Stimulated activated CD4-positive, alpha-beta T cell treated with anti-CD3 and anti-CD28 coated beads, TNF-alpha, amount 100 ng/mL, for 1 hour (primary cell): ENCODE measurements around the gene SLC2A13.
A peak's percentile ranks its signal among the peaks of the same experiment; 100 is the strongest.

Experiments used
- DNase-seq, 3 donors: peaks; one replicate each; pipeline ENCODE4 v3.0.0-alpha.2; 2020; ENCODE audit warnings: low read depth in 3 of 3, low spot score in 1 of 3

SLC2A13 gene

DNA sequence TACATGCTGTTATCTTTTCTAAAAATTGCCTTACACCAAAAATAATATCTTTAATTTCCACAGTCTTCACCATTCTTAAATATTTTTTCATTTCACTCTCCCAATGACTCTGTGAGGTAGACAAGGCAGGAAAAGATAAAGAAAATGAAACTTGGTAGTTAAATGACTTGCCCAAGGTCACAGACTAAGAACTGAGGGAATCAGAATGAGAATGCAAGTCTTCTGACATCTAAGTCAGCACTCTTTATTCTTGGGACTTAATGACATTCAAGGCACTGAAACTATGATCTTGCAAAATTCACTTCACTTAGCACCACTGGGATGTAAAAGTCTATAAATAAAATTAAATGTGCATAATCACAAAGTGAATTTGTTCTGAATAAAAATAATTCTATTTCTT, 104.5 kb downstream of the SLC2A13 start:
- no peak for DNase-seq

DNA sequence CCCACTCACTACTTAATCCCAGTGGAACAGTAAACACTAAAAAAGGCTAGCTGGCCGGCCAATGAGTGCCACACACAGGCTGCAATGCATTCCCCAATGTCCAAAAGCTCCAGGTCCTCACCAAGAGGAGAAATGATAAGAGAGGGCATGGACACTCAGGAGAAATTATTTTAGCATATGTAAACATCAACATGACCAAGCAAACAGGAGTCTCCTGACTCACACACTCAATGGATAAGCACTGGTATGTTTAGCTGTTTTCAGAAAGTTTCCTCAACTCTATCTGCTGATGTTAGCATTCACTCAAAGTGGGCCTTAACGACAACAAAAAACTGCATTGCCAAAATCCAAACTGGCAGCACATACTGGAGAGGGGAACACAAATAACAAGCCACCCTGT, 105.0 kb downstream of the SLC2A13 start:
- DNase-seq = no peak

DNA sequence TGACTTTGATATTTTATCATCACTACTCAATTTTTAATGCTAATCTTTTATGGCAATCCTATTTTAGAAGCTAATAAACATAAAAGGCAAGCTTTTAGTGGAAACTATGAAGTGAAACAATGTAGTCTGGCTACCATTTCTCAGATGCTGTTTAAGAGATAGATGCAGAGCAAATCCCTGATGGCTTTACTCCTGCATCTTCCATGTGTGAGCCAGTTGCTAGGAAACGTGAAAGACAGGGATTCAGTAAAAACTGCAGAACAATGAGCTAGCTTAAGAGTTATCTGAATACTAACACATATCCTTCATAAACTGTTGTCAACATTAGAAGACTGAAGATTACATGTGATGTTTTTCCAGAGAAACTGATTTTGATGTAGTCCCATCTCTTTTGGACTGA, 112.6 kb downstream of the SLC2A13 start:
- no peak for DNase-seq

GRCh38 chr12:39990122-39991101, 115.5 kb downstream of the SLC2A13 start:
- peak in 2 of 3 donors; percentile 15 to 39 for DNase-seq

DNA sequence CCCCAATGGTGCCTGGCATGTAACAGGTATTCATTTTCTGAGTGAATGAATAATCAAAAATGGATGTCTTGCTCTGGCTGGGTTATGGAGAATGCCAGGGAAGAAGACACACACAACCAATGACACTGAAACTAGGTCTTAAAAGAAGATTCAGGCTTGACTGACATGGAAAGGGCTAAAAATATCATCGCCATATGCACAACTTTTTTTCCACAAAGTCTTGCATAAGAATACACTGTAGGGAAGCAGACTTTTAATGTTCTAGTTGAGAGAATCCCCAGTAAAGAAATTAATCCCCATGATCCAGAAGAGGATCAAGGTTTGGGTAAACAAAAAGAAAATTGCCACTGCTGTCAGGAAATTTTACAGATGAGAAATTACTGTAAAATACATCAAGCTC, 116.4 kb downstream of the SLC2A13 start:
- DNase-seq = no peak

GRCh38 chr12:39988574-39988973, 117.3 kb downstream of the SLC2A13 start:
- no peak for DNase-seq

- no peak for DNase-seq
These were observed 119.2 kb downstream of the SLC2A13 start for GRCh38 chr12:39986674-39987073.

- no peak for DNase-seq
These were observed 121.2 kb downstream of the SLC2A13 start for GRCh38 chr12:39984670-39985069.

- no peak for DNase-seq
These were observed 130.4 kb downstream of the SLC2A13 start for GRCh38 chr12:39975374-39975918.

GRCh38 chr12:39972119-39972518, 133.8 kb downstream of the SLC2A13 start:
- no peak for DNase-seq

- no peak for DNase-seq
These were observed 134.5 kb downstream of the SLC2A13 start for GRCh38 chr12:39971348-39971747.

GRCh38 chr12:39966721-39967120, 139.2 kb downstream of the SLC2A13 start:
- DNase-seq = no peak

GRCh38 chr12:39966256-39966655, 139.6 kb downstream of the SLC2A13 start:
- DNase-seq = no peak

DNA sequence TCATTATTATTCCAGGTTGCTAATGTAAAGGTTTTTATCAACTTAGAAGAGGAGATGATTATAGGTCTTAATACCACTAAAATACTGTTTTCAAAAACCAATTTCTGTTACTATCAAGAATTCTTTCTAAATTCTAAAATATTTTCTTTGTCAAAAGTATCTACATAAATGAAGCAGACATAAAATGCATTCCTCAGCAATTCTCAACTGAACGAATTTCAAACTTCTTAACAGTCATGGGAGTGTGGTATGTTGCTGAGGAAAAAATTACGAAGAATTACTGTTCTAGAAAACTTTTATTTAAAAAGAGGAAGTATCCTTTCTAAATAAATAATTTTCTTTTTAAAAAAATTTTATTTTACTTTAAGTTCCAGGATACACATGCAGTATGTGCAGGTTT, 146.4 kb downstream of the SLC2A13 start:
- DNase-seq = no peak

GRCh38 chr12:39959031-39959430, 146.8 kb downstream of the SLC2A13 start:
- DNase-seq = no peak

DNA sequence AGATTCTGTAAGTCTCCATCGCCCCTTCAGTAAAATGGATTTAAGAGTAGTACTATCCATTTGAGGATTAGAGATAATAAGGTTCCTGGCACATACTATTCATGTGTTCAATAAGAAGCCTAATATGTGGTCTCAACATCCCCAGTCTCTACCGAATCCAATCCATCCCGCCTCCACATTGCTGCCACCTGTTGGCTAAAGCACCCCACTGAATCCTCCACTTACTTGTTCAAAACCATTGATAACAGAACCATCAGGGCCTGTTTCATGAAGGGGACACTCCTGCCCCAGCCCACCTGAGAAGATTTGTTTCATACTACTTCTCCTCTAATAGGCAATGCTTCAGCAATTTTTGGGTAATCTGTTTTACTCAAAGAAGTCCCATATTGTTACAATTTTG, 147.5 kb downstream of the SLC2A13 start:
- no peak for DNase-seq

DNA sequence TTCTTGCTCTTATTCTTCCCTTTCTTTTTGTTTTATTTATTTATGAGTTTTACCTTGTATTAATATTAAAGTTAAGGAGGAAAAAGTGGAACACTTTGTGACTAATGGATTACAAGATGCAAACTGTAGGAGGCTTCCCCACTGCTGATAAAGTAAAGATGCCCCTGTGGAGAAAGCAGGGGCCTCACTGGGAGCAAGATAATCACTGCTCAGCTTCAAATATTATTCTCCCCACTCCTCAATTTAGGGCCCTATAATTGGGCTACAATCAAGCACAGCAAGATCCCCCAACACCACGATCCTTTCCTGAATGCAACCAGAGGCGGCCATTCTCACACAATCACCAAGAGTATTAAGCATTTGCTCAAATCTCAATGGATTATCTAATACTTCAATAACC, 149.2 kb downstream of the SLC2A13 start:
- no peak for DNase-seq

- DNase-seq = no peak
These were observed 159.3 kb downstream of the SLC2A13 start for GRCh38 chr12:39946361-39947280.

GRCh38 chr12:39937119-39937518, 168.8 kb downstream of the SLC2A13 start:
- no peak for DNase-seq

DNA sequence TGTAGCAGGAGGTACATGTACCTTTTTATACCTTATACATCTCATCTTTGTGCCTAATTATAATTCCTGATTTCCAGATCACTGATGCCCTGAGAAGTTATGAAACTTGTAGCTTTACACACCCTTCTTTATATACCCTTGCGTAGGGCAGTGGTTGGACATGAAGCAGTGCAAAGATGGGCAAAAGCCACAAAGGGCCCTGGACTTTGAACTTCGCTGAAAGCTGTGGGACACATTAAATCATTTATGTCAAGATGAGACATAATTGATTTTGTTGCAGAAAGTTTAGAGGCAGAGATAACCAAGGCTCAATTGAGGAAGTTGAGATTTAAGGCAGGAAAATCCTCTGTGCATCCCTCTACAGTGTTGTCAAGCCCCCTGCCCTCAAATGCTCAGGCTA, 170.0 kb downstream of the SLC2A13 start:
- DNase-seq = no peak

DNA sequence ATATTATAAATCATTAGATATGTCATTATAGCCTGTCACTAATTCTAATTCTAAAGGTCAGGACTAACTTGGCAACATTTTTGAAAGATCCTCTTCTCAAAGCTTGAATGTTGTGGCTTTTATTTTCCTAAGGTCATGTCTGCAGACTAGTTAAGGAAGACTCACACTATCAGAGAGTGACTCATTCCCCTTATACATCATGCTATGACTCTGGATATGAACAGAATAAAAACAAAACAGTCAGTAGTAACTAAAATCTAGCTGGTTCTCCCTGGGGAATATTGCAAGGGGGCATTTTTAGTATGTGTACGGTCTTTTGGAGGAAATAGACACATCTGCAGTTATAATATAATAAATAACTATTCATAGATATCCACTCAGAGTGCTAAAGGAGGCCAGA, 170.6 kb downstream of the SLC2A13 start:
- no peak for DNase-seq

GRCh38 chr12:39931857-39932256, 174.0 kb downstream of the SLC2A13 start:
- no peak for DNase-seq
